Placental epithelial cell (primary cell): Measurements from ENCODE around the gene GABRB3. TPM values are rescaled to one million over a fixed set of nuclear protein-coding genes. Genes with fewer than 3 reads are reported as not detected.

Experiments used
- total RNA-seq: library from RNA; depleted of rRNA; stranded (reverse); fragments of >200 nt; gene quantifications from 2 replicates; pipeline ENCODE4 v1.2.3, GENCODE V29; 2012

The GABRB3 gene
- 0.76 and 3.5 TPM in 2 replicates for total RNA-seq

DNA sequence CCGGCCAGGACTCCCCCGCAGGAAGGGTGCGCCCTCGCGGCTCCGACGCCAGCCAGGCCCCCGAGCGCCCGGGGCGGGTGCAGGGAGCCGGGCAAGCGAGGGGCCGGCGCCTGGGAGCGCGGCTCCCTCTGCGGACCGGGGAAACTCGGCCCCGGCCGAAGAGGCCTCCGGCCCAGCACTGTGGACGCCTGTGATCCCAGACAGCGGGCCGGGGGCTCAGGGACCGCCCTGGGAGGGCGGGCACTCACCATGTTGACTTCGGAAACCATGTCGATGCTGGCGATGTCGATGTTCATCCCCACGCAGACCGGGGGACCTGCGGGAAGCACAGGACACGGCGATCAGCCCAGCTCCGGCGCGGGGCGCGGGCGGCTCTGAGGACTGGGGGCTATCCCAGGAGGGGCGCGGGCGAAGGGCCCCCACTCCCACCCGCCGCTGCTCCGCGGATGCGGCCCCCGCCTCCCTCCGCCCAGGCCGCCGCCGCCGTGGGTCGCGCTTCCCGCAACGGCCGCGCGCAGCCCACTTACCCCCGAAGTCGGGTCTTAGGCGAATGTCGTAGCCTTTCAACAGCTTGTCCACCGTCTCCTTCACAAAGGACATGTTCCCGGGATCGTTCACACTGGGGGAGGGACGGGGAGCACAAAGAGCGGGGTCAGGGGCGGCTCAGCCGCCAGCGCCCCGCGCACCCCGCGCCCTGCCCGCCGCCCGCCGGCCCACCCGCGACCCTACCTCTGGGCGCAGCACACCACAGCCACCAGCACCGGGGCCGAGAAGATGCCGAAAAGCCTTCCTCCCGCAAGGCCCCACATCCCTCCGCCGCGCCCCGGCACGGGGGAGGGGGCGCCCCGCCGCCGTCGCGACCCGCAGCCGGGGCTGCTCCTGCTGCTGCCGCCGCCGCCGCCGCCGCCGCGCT is at the start of gene GABRB3:
Gene GABRB3, minus strand, starts transcription at position 913 of the 913 bp plus-strand sequence.

Other genes starting within 250 kb of the GABRB3 start
- 4.6 and 5.9 TPM in 2 replicates for gene GABRA5, start 94.0 kb upstream of the GABRB3 start, total RNA-seq
- gene GABRG3, start 198.1 kb upstream of the GABRB3 start, total RNA-seq, result not detected in 2 replicates